Right atrium auricular region (tissue), 2 donors: ENCODE results near the gene CAPN8. TPM values are rescaled to one million over a fixed set of nuclear protein-coding genes. Genes with fewer than 3 reads are reported as not detected.

ENCODE experiments used
- DNase-seq: peaks from one replicate; pipeline ENCODE4 v3.0.0-alpha.2; 2019; ENCODE audit warnings: low spot score
- H3K27ac ChIP-seq, 2 donors: fragments of 200-600 bp; sonication (generic); 1 replicate in 1 of 2; 2 replicates in 1 of 2; pipeline ENCODE4 v1.5.1; 2016 to 2019
- H3K27me3 ChIP-seq, 2 donors: fragments of 200-600 bp; sonication (generic); one replicate each; pipeline versions ENCODE4 v1.5.1 to v1.6.0; 2017 to 2019
- H3K36me3 ChIP-seq: fragments of 200-600 bp; sonication (generic); one replicate; pipeline ENCODE4 v1.5.1; 2016
- H3K4me1 ChIP-seq, 2 donors: fragments of 200-600 bp; sonication (generic); one replicate each; pipeline versions ENCODE4 v1.5.1 to v1.6.0; 2017 to 2019
- H3K4me3 ChIP-seq, 2 donors: fragments of 200-600 bp; sonication (generic); 1 replicate in 1 of 2; 2 replicates in 1 of 2; pipeline ENCODE4 v1.5.1; 2017 to 2019; ENCODE audit warnings: mild to moderate bottlenecking in 1 of 2, moderate library complexity in 1 of 2
- H3K9me3 ChIP-seq, 2 donors: fragments of 200-600 bp; sonication (generic); one replicate each; pipeline ENCODE4 v1.5.1; 2019
- CTCF ChIP-seq, 2 donors: fragments of 200-600 bp; sonication (generic); IDR thresholded peaks; one replicate each; pipeline ENCODE4 v1.5.1; 2019; ENCODE audit warnings: antibody characterized with exemption in 2 of 2
- total RNA-seq, 2 donors: library from RNA; depleted of rRNA; stranded (reverse); fragments of >200 nt; gene quantifications; one replicate each; pipeline ENCODE4 v1.1.0, GENCODE V29; 2016

Gene CAPN8
- total RNA-seq, 2 donors from 2014 or later: not detected

GRCh38 chr1:223712194-223712849, 46.8 kb upstream of the CAPN8 start, which contains the start of gene CAPN2:
Gene CAPN2, plus strand, starts transcription at chr1:223712539. Its CDS starts 102 bp downstream, at chr1:223712641.
- peak; percentile 74 to 91 for TF ChIP-seq CTCF (IDR thresholded peaks at IDR 0.05)
- DNase-seq: peak; percentile 80
- Histone ChIP-seq H3K9me3 (no peaks in the 10 kb centered on the region), H3K4me1 (peaks cover 0 to 64% of the 10 kb centered on the region in 2 donors), H3K27me3 (no peaks in the 10 kb centered on the region), H3K27ac (peak within 1 kb of the TSS; percentile 91 to 93), H3K36me3 (no peaks in the 10 kb centered on the region), H3K4me3 (peak within 1 kb of the TSS; percentile 68 to 75)

GRCh38 chr1:223711747-223712193, 46.3 kb upstream of the CAPN8 start:
- Histone ChIP-seq H3K4me1 (peaks cover 0 to 68% of the 10 kb centered on the region in 2 donors), H3K4me3 (peak overlapping the region; percentile 15 to 75), H3K27ac (peak overlapping the region; percentile 91 to 93), H3K9me3 (no peaks in the 10 kb centered on the region), H3K27me3 (no peaks in the 10 kb centered on the region), H3K36me3 (no peaks in the 10 kb centered on the region)
- no peak for TF ChIP-seq CTCF (IDR thresholded peaks at IDR 0.05)
- DNase-seq: no peak

- no peak for DNase-seq
- H3K4me3 ChIP-seq: no peak overlapping the region
- peaks cover 0 to 68% of the 10 kb centered on the region in 2 donors for H3K4me1 ChIP-seq
- no peaks in the 10 kb centered on the region for H3K36me3 ChIP-seq
- TF ChIP-seq CTCF (IDR thresholded peaks at IDR 0.05): no peak
- no peaks in the 10 kb centered on the region for H3K9me3 ChIP-seq
- no peak overlapping the region for H3K27ac ChIP-seq
- no peaks in the 10 kb centered on the region for H3K27me3 ChIP-seq
Observed at GRCh38 chr1:223711173-223711572, 45.7 kb upstream of the CAPN8 start.

GRCh38 chr1:223710179-223711133, 45.0 kb upstream of the CAPN8 start:
- Histone ChIP-seq H3K4me1 (peaks cover 0 to 68% of the 10 kb centered on the region in 2 donors), H3K27ac (no peak overlapping the region), H3K4me3 (no peak overlapping the region), H3K27me3 (no peaks in the 10 kb centered on the region), H3K9me3 (no peaks in the 10 kb centered on the region), H3K36me3 (no peaks in the 10 kb centered on the region)
- no peak for TF ChIP-seq CTCF (IDR thresholded peaks at IDR 0.05)
- DNase-seq: no peak

GRCh38 chr1:223709598-223709997, 44.1 kb upstream of the CAPN8 start:
- Histone ChIP-seq H3K9me3 (no peaks in the 10 kb centered on the region), H3K4me1 (peaks cover 0 to 68% of the 10 kb centered on the region in 2 donors), H3K36me3 (no peaks in the 10 kb centered on the region), H3K4me3 (no peak overlapping the region), H3K27ac (peak overlapping the region; percentile 10 to 83), H3K27me3 (no peaks in the 10 kb centered on the region)
- peak in 1 of 2 donors; percentile 48 for TF ChIP-seq CTCF (IDR thresholded peaks at IDR 0.05)
- DNase-seq: no peak
